HG02973 (cell line): ENCODE measurements around the gene ITGB8.

Source experiments
- ATAC-seq: cut with Tn5 transposase; IDR thresholded peaks from one replicate; pipeline ENCODE4 v1.9.1; 2021; ENCODE audit warnings: moderate library complexity; ENCODE audit not compliant: unreplicated experiment

The ITGB8 gene

GRCh38 chr7:20307119-20307518, 23.6 kb upstream of the ITGB8 start:
- peak; percentile 91 for ATAC-seq

GRCh38 chr7:20307901-20308300, 22.8 kb upstream of the ITGB8 start:
- ATAC-seq, result no peak

GRCh38 chr7:20310301-20310700, 20.4 kb upstream of the ITGB8 start:
- no peak for ATAC-seq

GRCh38 chr7:20310963-20311742, 19.5 kb upstream of the ITGB8 start:
- ATAC-seq, result no peak

GRCh38 chr7:20311743-20312042, 19.0 kb upstream of the ITGB8 start:
- no peak for ATAC-seq

- ATAC-seq, result no peak
These were observed 18.1 kb upstream of the ITGB8 start for GRCh38 chr7:20312562-20312961.

- ATAC-seq, result no peak
These were observed 17.1 kb upstream of the ITGB8 start for GRCh38 chr7:20313626-20314025.

GRCh38 chr7:20314198-20314597, 16.5 kb upstream of the ITGB8 start:
- no peak for ATAC-seq

GRCh38 chr7:20316706-20317105, 14.0 kb upstream of the ITGB8 start:
- no peak for ATAC-seq

GRCh38 chr7:20317413-20317812, 13.3 kb upstream of the ITGB8 start:
- no peak for ATAC-seq

GRCh38 chr7:20318933-20319332, 11.8 kb upstream of the ITGB8 start:
- ATAC-seq, result no peak

GRCh38 chr7:20320322-20320721, 10.4 kb upstream of the ITGB8 start:
- ATAC-seq, result no peak

- ATAC-seq, result no peak
These were observed 9.9 kb upstream of the ITGB8 start for GRCh38 chr7:20320786-20321185.

- ATAC-seq, result no peak
These were observed 7.1 kb upstream of the ITGB8 start for GRCh38 chr7:20323595-20323994.

GRCh38 chr7:20326342-20326741, 4.4 kb upstream of the ITGB8 start:
- ATAC-seq, result no peak

- ATAC-seq, result no peak
These were observed 3.6 kb upstream of the ITGB8 start for GRCh38 chr7:20327055-20327454.

- ATAC-seq, result no peak
These were observed 2.7 kb upstream of the ITGB8 start for GRCh38 chr7:20328027-20328426.

GRCh38 chr7:20328692-20329091, 2.0 kb upstream of the ITGB8 start:
- no peak for ATAC-seq

GRCh38 chr7:20329389-20330238, 1.1 kb upstream of the ITGB8 start:
- peak; percentile 36 for ATAC-seq

GRCh38 chr7:20330928-20331909, 519 bp downstream of the ITGB8 start:
- peak; percentile 22 for ATAC-seq
